HG03460 (cell line): ENCODE data around the gene IGSF11.
"Not testable (repeated sequence)": the region's sequence is repeated elsewhere in the genome, so short reads cannot be mapped to it uniquely, and the experiment has no call there.

ENCODE experiments used
- ATAC-seq: cut with Tn5 transposase; IDR thresholded peaks from one replicate; pipeline ENCODE4 v1.9.1; 2021; ENCODE audit not compliant: unreplicated experiment

The IGSF11 gene

GRCh38 chr3:118990823-118991560 lies 43.7 kb downstream of the IGSF11 start:
- ATAC-seq, result no peak

GRCh38 chr3:118988198-118989130 lies 46.2 kb downstream of the IGSF11 start:
- ATAC-seq, result no peak

GRCh38 chr3:118987477-118987876 lies 47.2 kb downstream of the IGSF11 start:
- ATAC-seq, result no peak

- ATAC-seq, result no peak
Measured at GRCh38 chr3:118986734-118987133, 47.9 kb downstream of the IGSF11 start.

- no peak for ATAC-seq
Measured at GRCh38 chr3:118984699-118985098, 49.9 kb downstream of the IGSF11 start.

GRCh38 chr3:118981494-118982134 lies 53.0 kb downstream of the IGSF11 start:
- ATAC-seq, result no peak

GRCh38 chr3:118980832-118981231 lies 53.8 kb downstream of the IGSF11 start:
- no peak for ATAC-seq

GRCh38 chr3:118978393-118978758 lies 56.3 kb downstream of the IGSF11 start:
- ATAC-seq, result no peak

- ATAC-seq, result no peak
Measured at GRCh38 chr3:118977671-118978392, 56.8 kb downstream of the IGSF11 start.

GRCh38 chr3:118977118-118977517 lies 57.5 kb downstream of the IGSF11 start:
- no peak for ATAC-seq

- not testable (repeated sequence) for ATAC-seq
Measured at GRCh38 chr3:118975476-118975875, 59.2 kb downstream of the IGSF11 start.

GRCh38 chr3:118974356-118975097 lies 60.1 kb downstream of the IGSF11 start:
- no peak for ATAC-seq

GRCh38 chr3:118973050-118973449 lies 61.6 kb downstream of the IGSF11 start:
- no peak for ATAC-seq

GRCh38 chr3:118970819-118971218 lies 63.8 kb downstream of the IGSF11 start:
- no peak for ATAC-seq

- no peak for ATAC-seq
Measured at GRCh38 chr3:118968640-118969039, 66.0 kb downstream of the IGSF11 start.

GRCh38 chr3:118968111-118968510 lies 66.5 kb downstream of the IGSF11 start:
- ATAC-seq, result no peak

- ATAC-seq, result no peak
Measured at GRCh38 chr3:118966700-118967099, 67.9 kb downstream of the IGSF11 start.

- ATAC-seq, result no peak
Measured at GRCh38 chr3:118963711-118964110, 70.9 kb downstream of the IGSF11 start.

- ATAC-seq, result no peak
Measured at GRCh38 chr3:118960876-118961450, 73.7 kb downstream of the IGSF11 start.
